GM12875 (cell line): ENCODE results near the gene TNNI3.
"Not testable (repeated sequence)": the region's sequence is repeated elsewhere in the genome, so short reads cannot be mapped to it uniquely, and the experiment has no call there.

Experiments
- H3K4me3 ChIP-seq: one replicate; pipeline ENCODE4 v1.5.1; 2011; ENCODE audit warnings: low read depth, low read length, control low read depth
- TF ChIP-seq, protein P1 (sequence below): IDR thresholded peaks from 2 replicates; pipeline ENCODE4 v1.5.1; 2011; ENCODE audit warnings: low read depth, mild to moderate bottlenecking, control low read depth, inconsistent platforms, low read length, moderate library complexity, borderline replicate concordance; ENCODE audit not compliant: insufficient read depth

TNNI3 gene

DNA sequence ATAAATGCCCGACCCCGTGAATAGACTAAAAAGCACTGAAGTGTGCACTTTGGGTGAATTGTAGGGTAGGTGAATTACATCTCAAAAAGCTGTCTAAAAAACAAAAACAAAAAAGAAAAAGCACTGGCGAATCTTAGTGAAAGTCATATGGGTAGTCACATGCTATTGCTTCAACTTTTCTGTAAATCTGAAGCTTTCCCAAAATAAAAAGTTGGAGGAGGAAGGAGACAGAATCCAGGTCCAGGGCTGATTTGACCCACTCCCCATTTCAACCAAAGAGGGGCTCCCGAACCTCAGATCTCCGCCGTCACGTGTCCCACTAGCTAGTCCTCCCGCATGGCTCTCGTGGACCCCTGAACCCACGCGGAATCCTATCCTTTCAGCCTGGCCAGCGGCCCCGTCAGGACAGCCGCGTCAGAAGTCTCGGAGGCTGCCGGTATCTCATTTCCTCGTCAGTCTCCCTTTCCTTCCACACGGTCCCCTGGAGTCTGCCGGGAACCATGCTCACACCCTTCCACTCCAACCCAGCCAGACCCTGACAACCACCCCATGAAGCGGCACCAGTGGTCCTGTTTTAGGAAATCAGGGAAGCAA is 46.2 kb downstream of the TNNI3 start:
- TF ChIP-seq, protein P1, sequence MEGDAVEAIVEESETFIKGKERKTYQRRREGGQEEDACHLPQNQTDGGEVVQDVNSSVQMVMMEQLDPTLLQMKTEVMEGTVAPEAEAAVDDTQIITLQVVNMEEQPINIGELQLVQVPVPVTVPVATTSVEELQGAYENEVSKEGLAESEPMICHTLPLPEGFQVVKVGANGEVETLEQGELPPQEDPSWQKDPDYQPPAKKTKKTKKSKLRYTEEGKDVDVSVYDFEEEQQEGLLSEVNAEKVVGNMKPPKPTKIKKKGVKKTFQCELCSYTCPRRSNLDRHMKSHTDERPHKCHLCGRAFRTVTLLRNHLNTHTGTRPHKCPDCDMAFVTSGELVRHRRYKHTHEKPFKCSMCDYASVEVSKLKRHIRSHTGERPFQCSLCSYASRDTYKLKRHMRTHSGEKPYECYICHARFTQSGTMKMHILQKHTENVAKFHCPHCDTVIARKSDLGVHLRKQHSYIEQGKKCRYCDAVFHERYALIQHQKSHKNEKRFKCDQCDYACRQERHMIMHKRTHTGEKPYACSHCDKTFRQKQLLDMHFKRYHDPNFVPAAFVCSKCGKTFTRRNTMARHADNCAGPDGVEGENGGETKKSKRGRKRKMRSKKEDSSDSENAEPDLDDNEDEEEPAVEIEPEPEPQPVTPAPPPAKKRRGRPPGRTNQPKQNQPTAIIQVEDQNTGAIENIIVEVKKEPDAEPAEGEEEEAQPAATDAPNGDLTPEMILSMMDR, result no peak
- H3K4me3 ChIP-seq, result no peak overlapping the region

GRCh38 chr19:55109527-55110291 is 47.8 kb downstream of the TNNI3 start:
- no peak overlapping the region for H3K4me3 ChIP-seq
- TF ChIP-seq, protein P1, result no peak

GRCh38 chr19:55107252-55107651 is 50.3 kb downstream of the TNNI3 start:
- not testable (repeated sequence) for H3K4me3 ChIP-seq

GRCh38 chr19:55106591-55106990 is 50.9 kb downstream of the TNNI3 start:
- no peak overlapping the region for H3K4me3 ChIP-seq
- TF ChIP-seq, protein P1, result no peak

GRCh38 chr19:55105237-55105636 is 52.3 kb downstream of the TNNI3 start:
- H3K4me3 ChIP-seq, result no peak overlapping the region
- TF ChIP-seq, protein P1, result no peak

- TF ChIP-seq, protein P1, result no peak
- H3K4me3 ChIP-seq, result no peak overlapping the region
Observed at GRCh38 chr19:55103190-55103589, 54.3 kb downstream of the TNNI3 start.
